IMR-90 (cell line): ENCODE data around the gene L3MBTL3. TPM values are rescaled to one million over a fixed set of nuclear protein-coding genes. Genes with fewer than 3 reads are reported as not detected.
A peak's percentile ranks its signal among the peaks of the same experiment; 100 is the strongest.

Experiments used
- ATAC-seq: fragments of 200-7000 bp; cut with Tn5 transposase; 2 replicates; pipeline ENCODE4 v1.9.1; 2020; ENCODE audit warnings: low read depth, mild to moderate bottlenecking, moderate library complexity
- BruUV-seq: library from RNA; stranded (reverse); fragments of 400-500 nt; replicated peaks from 2 replicates; lab custom pipeline; 2021; lab: Mats Ljungman, UMichigan
- CTCF ChIA-PET: fragments of 300-600 bp; formaldehyde crosslinking; extraction: SDS; loops from one replicate; lab custom pipeline; 2021; ENCODE audit warnings: antibody characterized with exemption; lab: Yijun Ruan, JAX
- POLR2A ChIA-PET: fragments of 300-600 bp; sonication (Branson Sonifier 250); formaldehyde crosslinking; loops from one replicate; lab custom pipeline; 2022; ENCODE audit warnings: antibody characterized with exemption; ENCODE audit not compliant: unreplicated experiment; lab: Charles Lee
- DNase-seq: peaks from one replicate; pipeline ENCODE4 v3.0.0; 2013
- H2AFZ ChIP-seq: replicated peaks from 2 replicates; pipeline ENCODE3; 2013; ENCODE audit warnings: low read length, mild to moderate bottlenecking; ENCODE audit not compliant: poor library complexity
- H2AK5ac ChIP-seq: 2 replicates; pipeline ENCODE4 v1.6.1; 2013; ENCODE audit warnings: low read depth, low read length, inconsistent platforms
- H2AK9ac ChIP-seq: replicated peaks from 2 replicates; pipeline ENCODE3; 2013; ENCODE audit warnings: mild to moderate bottlenecking, low read depth, low read length, moderate library complexity; ENCODE audit not compliant: poor library complexity
- H2BK120ac ChIP-seq: 2 replicates; pipeline ENCODE4 v1.6.1; 2013; ENCODE audit warnings: low read depth, low read length, inconsistent platforms
- H2BK15ac ChIP-seq: 3 replicates; pipeline ENCODE4 v1.6.1; 2013; ENCODE audit warnings: low read depth, low read length, inconsistent platforms
- H2BK20ac ChIP-seq: 2 replicates; pipeline ENCODE4 v1.6.1; 2013; ENCODE audit warnings: low read depth, mild to moderate bottlenecking, inconsistent platforms, low read length, moderate library complexity
- H2BK5ac ChIP-seq: 2 replicates; pipeline ENCODE4 v1.6.1; 2013; ENCODE audit warnings: mild to moderate bottlenecking, low read depth, low read length, inconsistent platforms; ENCODE audit not compliant: poor library complexity, severe bottlenecking
- H3K14ac ChIP-seq: replicated peaks from 2 replicates; pipeline ENCODE4 v1.6.1; 2013; ENCODE audit warnings: low read depth, low read length, inconsistent platforms
- H3K18ac ChIP-seq: 2 replicates; pipeline ENCODE4 v1.6.1; 2013; ENCODE audit warnings: low read depth, low read length, control low read depth
- H3K23ac ChIP-seq: 2 replicates; pipeline ENCODE4 v1.6.1; 2013; ENCODE audit warnings: low read depth, low read length, inconsistent platforms
- H3K27ac ChIP-seq: 2 replicates; pipeline ENCODE4 v1.5.1; 2013; ENCODE audit warnings: mild to moderate bottlenecking, control low read depth, low read length; ENCODE audit not compliant: insufficient read depth
- H3K27me3 ChIP-seq: 2 replicates; pipeline ENCODE4 v1.6.1; 2013; ENCODE audit warnings: low read length; ENCODE audit not compliant: control insufficient read depth, insufficient read depth
- H3K36me3 ChIP-seq: 2 replicates; pipeline ENCODE4 v1.6.1; 2013; ENCODE audit warnings: low read length, mixed read lengths; ENCODE audit not compliant: control insufficient read depth, insufficient read depth
- H3K4ac ChIP-seq: 2 replicates; pipeline ENCODE4 v1.6.1; 2013; ENCODE audit warnings: low read depth, low read length, inconsistent platforms
- H3K4me1 ChIP-seq: 2 replicates; pipeline ENCODE4 v1.6.1; 2013; ENCODE audit warnings: low read length, mixed read lengths; ENCODE audit not compliant: control insufficient read depth, insufficient read depth
- H3K4me2 ChIP-seq: 2 replicates; pipeline ENCODE4 v1.6.1; 2013; ENCODE audit warnings: low read depth, mild to moderate bottlenecking, control low read depth, low read length, moderate library complexity
- H3K4me3 ChIP-seq: 2 replicates; pipeline ENCODE4 v1.5.1; 2013; ENCODE audit warnings: low read depth, mild to moderate bottlenecking, control low read depth, low read length, moderate library complexity; ENCODE audit not compliant: insufficient read depth
- H3K56ac ChIP-seq: 2 replicates; pipeline ENCODE4 v1.6.1; 2013; ENCODE audit warnings: low read length, inconsistent platforms; ENCODE audit not compliant: insufficient read depth; ENCODE audit errors: extremely low read depth
- H3K79me1 ChIP-seq, 2 experiments: 2 replicates each; pipeline ENCODE4 v1.6.1; 2013; ENCODE audit warnings: low read length in 2 of 2, inconsistent platforms in 1 of 2, low read depth in 1 of 2
- H3K9ac ChIP-seq: 2 replicates; pipeline ENCODE4 v1.6.1; 2013; ENCODE audit warnings: low read depth, low read length, control low read depth
- H3K9me1 ChIP-seq: 2 replicates; pipeline ENCODE4 v1.6.1; 2013; ENCODE audit warnings: low read length, inconsistent platforms; ENCODE audit not compliant: insufficient read depth
- H3K9me3 ChIP-seq: 2 replicates; pipeline ENCODE4 v1.6.1; 2013; ENCODE audit warnings: low read length; ENCODE audit not compliant: control insufficient read depth, insufficient read depth
- H4K20me1 ChIP-seq: 2 replicates; pipeline ENCODE4 v1.6.1; 2013; ENCODE audit warnings: low read length, inconsistent platforms; ENCODE audit not compliant: insufficient read depth
- H4K5ac ChIP-seq: 2 replicates; pipeline ENCODE4 v1.6.1; 2013; ENCODE audit warnings: mild to moderate bottlenecking, low read depth, low read length, control low read depth
- H4K8ac ChIP-seq, 2 experiments: 2 replicates each; pipeline ENCODE4 v1.6.1; 2013; ENCODE audit warnings: low read depth in 2 of 2, low read length in 2 of 2, control low read depth in 1 of 2, inconsistent platforms in 1 of 2
- H4K91ac ChIP-seq: 2 replicates; pipeline ENCODE4 v1.6.1; 2013; ENCODE audit warnings: low read depth, low read length, inconsistent platforms; ENCODE audit not compliant: insufficient read depth
- BHLHE40 ChIP-seq: fragments of 150-350 bp; IDR thresholded peaks from 2 replicates; pipeline ENCODE4 v1.6.1; 2016; ENCODE audit warnings: mild to moderate bottlenecking, low read depth, low read length
- CEBPB ChIP-seq: IDR thresholded peaks from 2 replicates; pipeline ENCODE4 v1.6.1; 2012; ENCODE audit warnings: low read depth, low read length, improper control_type of control experiment
- CHD1 ChIP-seq: IDR thresholded peaks from 2 replicates; pipeline ENCODE4 v1.6.1; 2012; ENCODE audit warnings: low read depth, low read length, improper control_type of control experiment
- CTCF ChIP-seq: conservative IDR thresholded peaks from 2 replicates; pipeline ENCODE4 v1.5.1; 2012; ENCODE audit warnings: mild to moderate bottlenecking, low read depth, low read length, improper control_type of control experiment
- FOS ChIP-seq: fragments of 150-350 bp; IDR thresholded peaks from 2 replicates; pipeline ENCODE4 v1.6.1; 2016; ENCODE audit warnings: low read depth, low read length
- MAFK ChIP-seq: IDR thresholded peaks from 2 replicates; pipeline ENCODE4 v1.6.1; 2012; ENCODE audit warnings: low read depth, low read length, improper control_type of control experiment
- MAZ ChIP-seq: IDR thresholded peaks from 2 replicates; pipeline ENCODE4 v1.6.1; 2012; ENCODE audit warnings: low read depth, mild to moderate bottlenecking, low read length, improper control_type of control experiment, moderate library complexity, borderline replicate concordance
- MXI1 ChIP-seq: IDR thresholded peaks from 2 replicates; pipeline ENCODE4 v1.6.1; 2012; ENCODE audit warnings: low read depth, mild to moderate bottlenecking, low read length, moderate library complexity, borderline replicate concordance
- NFE2L2 ChIP-seq: fragments of 150-350 bp; IDR thresholded peaks from 2 replicates; pipeline ENCODE4 v1.6.1; 2016; ENCODE audit warnings: low read depth, mild to moderate bottlenecking, low read length
- POLR2A ChIP-seq: IDR thresholded peaks from 2 replicates; pipeline ENCODE4 v1.6.1; 2012; ENCODE audit warnings: mild to moderate bottlenecking, low read depth, low read length
- RAD21 ChIP-seq: IDR thresholded peaks from 2 replicates; pipeline ENCODE4 v1.6.1; 2012; ENCODE audit warnings: low read length, improper control_type of control experiment
- RCOR1 ChIP-seq: IDR thresholded peaks from 2 replicates; pipeline ENCODE4 v1.6.1; 2012; ENCODE audit warnings: mild to moderate bottlenecking, low read length, improper control_type of control experiment; ENCODE audit not compliant: insufficient replicate concordance
- RFX5 ChIP-seq: IDR thresholded peaks from 2 replicates; pipeline ENCODE4 v1.8.0; 2012; ENCODE audit warnings: low read depth, mild to moderate bottlenecking, low read length, moderate library complexity
- SMC3 ChIP-seq: fragments of 150-350 bp; IDR thresholded peaks from 2 replicates; pipeline ENCODE4 v1.6.1; 2016; ENCODE audit warnings: low read depth, mild to moderate bottlenecking, antibody characterized with exemption, low read length, moderate library complexity
- WGBS, 2 experiments: methylation state at CpG; one replicate each; pipeline versions ENCODE4 v1.1.5 to v1.1.7; 2013; ENCODE audit warnings: missing lambda C conversion rate in 2 of 2; ENCODE audit not compliant: insufficient read length in 1 of 2; ENCODE audit errors: extremely low coverage in 2 of 2; 5-methylcytosine and 5-hydroxymethylcytosine counted together
- dilution Hi-C: fragments of 300-500 bp; cut with HindIII; formaldehyde crosslinking; loops from one replicate; pipeline ENCODE4 v1.14.3; 2018; ENCODE audit warnings: low sequenced_read_pairs; ENCODE audit not compliant: unreplicated experiment
- in situ Hi-C: fragments of 300-500 bp; cut with MboI; formaldehyde crosslinking; loops from 3 replicates; pipeline ENCODE4 v1.14.3; 2019; ENCODE audit warnings: low sequenced_read_pairs, inconsistent platforms, mixed read lengths
- intact Hi-C: fragments of 100-400 bp; cut with micrococcal nuclease; formaldehyde crosslinking; loops from 2 replicates; pipeline ENCODE4 v1.10.0; 2022
- polyA plus RNA-seq, 3 experiments: library from polyadenylated mRNA; depleted of rRNA; stranded (reverse); fragments of >200 nt; gene quantifications; 2 replicates each; pipeline ENCODE4 v1.2.3, GENCODE V29; 2012; ENCODE audit warnings: low replicate concordance in 1 of 3
- total RNA-seq: library from RNA; depleted of rRNA; stranded (reverse); fragments of >200 nt; gene quantifications from 2 replicates; pipeline ENCODE4 v1.2.3, GENCODE V29; 2012
- TF ChIP-seq, protein P1 (sequence below): fragments of 150-350 bp; IDR thresholded peaks from 2 replicates; pipeline ENCODE4 v1.6.1; 2016; ENCODE audit warnings: low read depth, mild to moderate bottlenecking, low read length, moderate library complexity, borderline replicate concordance
- TF ChIP-seq, protein P2 (sequence below): fragments of 150-350 bp; IDR thresholded peaks from 2 replicates; pipeline ENCODE4 v1.6.1; 2017; ENCODE audit warnings: mild to moderate bottlenecking, antibody characterized with exemption, low read length, low read depth

L3MBTL3 gene
- total and polyA plus RNA-seq, 2 of the 4 experiments (the other 2 are of a cell fraction), result 7.2 to 10.9 TPM

DNA sequence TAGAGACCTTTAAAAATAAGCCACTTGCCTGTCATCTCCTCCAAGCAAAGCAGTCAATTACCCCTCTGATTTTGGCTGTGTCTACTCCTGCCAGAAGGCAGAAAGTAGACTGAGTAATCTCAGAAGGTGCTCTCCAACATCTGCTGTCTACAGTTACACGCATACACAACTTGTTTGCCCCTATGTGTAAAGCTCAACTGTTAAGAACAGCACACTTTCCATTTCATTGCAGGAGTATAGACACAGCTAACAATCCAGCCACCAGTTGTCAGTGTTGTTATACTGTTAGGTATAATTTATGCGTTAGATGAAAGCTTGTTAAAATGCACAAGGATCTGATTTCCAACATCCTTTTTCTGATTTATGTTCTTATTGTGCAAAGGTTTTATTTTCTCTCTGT is 116.2 kb downstream of the L3MBTL3 start:
- BruUV-seq, result no TSS peak
- no peak overlapping the region for H3K4me3 ChIP-seq
- H2BK120ac ChIP-seq, result peak overlapping the region; percentile 35; the same call in 1 of the 2 replicates
- no CpG with 5 or more reads among the region's 2 CpGs for WGBS, 2 experiments
- peak overlapping the region; percentile 10; the same call in 1 of the 2 replicates for H2BK20ac ChIP-seq
- in situ Hi-C loops, result no loop called here
- intact Hi-C loops, result no loop called here
- H3K56ac ChIP-seq, result no peak overlapping the region
- no peaks in the 10 kb centered on the region for H3K9me1 ChIP-seq
- no peak for TF ChIP-seq POLR2A
- TF ChIP-seq RAD21, result no peak
- no peak for TF ChIP-seq MAZ
- no peak for TF ChIP-seq CTCF
- TF ChIP-seq CHD1, result no peak
- TF ChIP-seq, protein P1, sequence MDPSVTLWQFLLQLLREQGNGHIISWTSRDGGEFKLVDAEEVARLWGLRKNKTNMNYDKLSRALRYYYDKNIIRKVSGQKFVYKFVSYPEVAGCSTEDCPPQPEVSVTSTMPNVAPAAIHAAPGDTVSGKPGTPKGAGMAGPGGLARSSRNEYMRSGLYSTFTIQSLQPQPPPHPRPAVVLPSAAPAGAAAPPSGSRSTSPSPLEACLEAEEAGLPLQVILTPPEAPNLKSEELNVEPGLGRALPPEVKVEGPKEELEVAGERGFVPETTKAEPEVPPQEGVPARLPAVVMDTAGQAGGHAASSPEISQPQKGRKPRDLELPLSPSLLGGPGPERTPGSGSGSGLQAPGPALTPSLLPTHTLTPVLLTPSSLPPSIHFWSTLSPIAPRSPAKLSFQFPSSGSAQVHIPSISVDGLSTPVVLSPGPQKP, result no peak
- TF ChIP-seq CEBPB, result no peak
- no peak for TF ChIP-seq RCOR1
- TF ChIP-seq FOS, result no peak
- TF ChIP-seq SMC3, result no peak
- TF ChIP-seq, protein P2, sequence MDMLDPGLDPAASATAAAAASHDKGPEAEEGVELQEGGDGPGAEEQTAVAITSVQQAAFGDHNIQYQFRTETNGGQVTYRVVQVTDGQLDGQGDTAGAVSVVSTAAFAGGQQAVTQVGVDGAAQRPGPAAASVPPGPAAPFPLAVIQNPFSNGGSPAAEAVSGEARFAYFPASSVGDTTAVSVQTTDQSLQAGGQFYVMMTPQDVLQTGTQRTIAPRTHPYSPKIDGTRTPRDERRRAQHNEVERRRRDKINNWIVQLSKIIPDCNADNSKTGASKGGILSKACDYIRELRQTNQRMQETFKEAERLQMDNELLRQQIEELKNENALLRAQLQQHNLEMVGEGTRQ, result no peak
- TF ChIP-seq RFX5, result no peak
- TF ChIP-seq NFE2L2, result no peak
- no peak for TF ChIP-seq BHLHE40
- TF ChIP-seq MAFK, result no peak
- TF ChIP-seq MXI1, result no peak
- H2BK5ac ChIP-seq, result no peak overlapping the region
- no peak overlapping the region for H2BK15ac ChIP-seq
- H4K20me1 ChIP-seq, result no peaks in the 10 kb centered on the region
- peaks cover 7% of the 10 kb centered on the region for H3K4me1 ChIP-seq
- no peak overlapping the region for H3K4ac ChIP-seq
- peak overlapping the region; percentile 54; the same call in 1 of the 2 replicates for H2AK5ac ChIP-seq
- 0 out of 4 replicates have a peak, but pooled peaks cover 0 to 3% of the 10 kb centered on the region in 2 experiments for H3K79me1 ChIP-seq
- no peaks in the 10 kb centered on the region for H3K27me3 ChIP-seq
- H3K9me3 ChIP-seq, result no peaks in the 10 kb centered on the region
- H4K91ac ChIP-seq, result no peak overlapping the region
- H2AK9ac ChIP-seq, result no peak overlapping the region
- no peak overlapping the region for H4K8ac ChIP-seq
- ChIA-PET CTCF (no interaction called here), POLR2A (no interaction called here)
- peaks cover 2% of the 10 kb centered on the region; the same call in 1 of the 2 replicates for H3K36me3 ChIP-seq
- no peak overlapping the region for H4K5ac ChIP-seq
- no peak overlapping the region for H3K27ac ChIP-seq
- H3K23ac ChIP-seq, result no peak overlapping the region
- peak; percentile 16 for DNase-seq
- ATAC-seq, result no peak
- H3K14ac ChIP-seq, result no peak overlapping the region
- H3K4me2 ChIP-seq, result no peak overlapping the region
- H3K18ac ChIP-seq, result no peak overlapping the region
- dilution Hi-C loops, result no loop called here
- no peak overlapping the region for H3K9ac ChIP-seq
- H2AFZ ChIP-seq, result no peak overlapping the region
